Stimulated activated CD8-positive, alpha-beta memory T cell treated with anti-CD3 and anti-CD28 coated beads, Interleukin-7, amount 100 ng/mL, for 1 hour (primary cell): ENCODE data around the gene HES6.

Experiments used
- DNase-seq, 2 donors: peaks; one replicate each; pipeline ENCODE4 v3.0.0-alpha.2; 2020; ENCODE audit warnings: low read depth in 2 of 2

Gene HES6

DNA sequence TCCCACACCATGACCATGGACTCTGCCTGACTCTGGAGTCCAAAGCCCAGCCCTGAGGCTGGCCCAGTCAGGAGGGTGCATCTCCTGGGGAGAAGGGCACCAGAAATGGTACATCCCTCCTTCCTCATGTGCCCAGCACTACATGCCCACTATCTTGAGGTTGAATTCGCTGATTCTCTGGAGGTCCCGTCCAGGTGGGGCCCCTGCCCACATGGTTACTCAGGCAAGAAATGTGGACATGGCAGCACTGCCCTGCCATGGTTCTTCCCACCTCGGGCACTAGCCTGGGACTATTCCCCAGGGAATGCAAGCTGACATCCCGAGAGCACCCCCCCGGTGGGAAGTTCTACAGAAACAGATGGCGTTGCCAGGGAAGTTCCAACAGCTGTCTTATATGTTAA lies 15.3 kb upstream of the HES6 start:
- no peak for DNase-seq

DNA sequence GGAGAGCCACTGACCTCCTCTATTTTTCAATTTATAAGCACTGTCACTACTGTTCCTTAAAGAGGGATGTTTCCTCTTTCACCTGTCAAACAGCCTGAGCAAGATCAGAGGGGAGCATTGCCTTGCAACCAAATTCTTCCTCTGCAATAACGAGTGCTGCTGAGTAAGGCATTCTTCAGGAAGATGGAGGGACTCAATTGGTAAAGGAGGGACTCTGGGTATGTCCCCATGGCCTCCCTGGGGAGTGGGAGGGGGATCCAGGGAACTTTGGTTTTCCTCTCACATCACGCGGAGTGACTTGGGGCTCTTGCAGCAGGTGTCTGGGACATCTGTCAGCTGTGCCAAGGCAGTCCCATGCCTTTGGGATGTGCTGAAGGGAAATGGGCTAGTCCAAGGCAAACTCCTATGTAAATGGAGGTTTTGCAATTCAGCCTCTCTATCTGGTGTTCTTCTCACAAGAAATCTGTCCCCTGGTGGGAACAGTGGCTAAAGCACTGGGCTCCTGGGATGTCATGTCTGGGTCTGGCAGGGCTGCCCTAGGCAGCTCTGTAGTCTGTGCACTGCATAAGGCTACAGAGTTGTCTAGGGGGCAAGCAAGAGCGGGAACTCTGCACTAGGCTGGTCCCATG lies 14.4 kb upstream of the HES6 start:
- DNase-seq = no peak

DNA sequence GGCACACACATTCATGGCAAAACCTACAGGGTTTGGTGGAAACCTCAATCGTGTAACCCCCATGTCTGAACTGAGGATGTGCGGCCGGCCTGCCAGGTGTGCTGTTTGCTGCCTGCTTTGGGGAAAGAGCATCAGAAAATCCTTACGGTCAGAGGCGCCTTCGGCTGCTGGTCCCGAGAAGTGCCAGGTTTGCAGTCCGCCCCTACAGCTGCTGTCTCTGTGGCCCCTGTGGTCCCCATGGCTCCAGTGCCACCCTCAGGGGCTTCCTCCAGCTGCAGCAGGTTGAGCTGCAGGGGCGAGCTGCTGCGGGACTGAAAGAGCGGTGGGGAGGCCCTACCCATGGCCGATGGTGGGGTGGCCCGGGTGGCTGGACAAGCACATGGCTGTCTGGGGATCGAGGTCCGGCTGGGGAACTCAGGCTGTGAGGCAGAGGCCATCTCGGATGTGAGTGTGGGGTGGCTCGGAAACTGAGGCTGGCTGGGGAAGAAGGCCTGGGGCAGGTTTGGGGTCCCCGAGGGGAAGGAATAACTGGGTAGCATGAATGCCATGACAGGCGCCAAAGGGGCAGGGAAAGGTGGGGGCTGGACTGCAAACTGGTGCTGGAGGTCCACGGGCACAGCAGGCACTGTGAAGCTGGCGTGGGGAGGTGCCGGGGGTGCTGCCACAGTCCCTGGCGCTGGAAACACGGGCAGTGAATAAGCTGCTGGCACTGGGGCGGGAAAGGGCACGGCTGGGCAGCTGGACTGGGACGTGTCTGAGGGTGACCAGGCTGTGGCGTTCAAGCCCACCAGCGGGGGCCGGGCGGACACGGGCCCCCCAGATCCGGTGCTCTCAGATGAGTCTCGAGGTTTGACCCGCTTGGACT lies 13.2 kb upstream of the HES6 start:
- DNase-seq = no peak

DNA sequence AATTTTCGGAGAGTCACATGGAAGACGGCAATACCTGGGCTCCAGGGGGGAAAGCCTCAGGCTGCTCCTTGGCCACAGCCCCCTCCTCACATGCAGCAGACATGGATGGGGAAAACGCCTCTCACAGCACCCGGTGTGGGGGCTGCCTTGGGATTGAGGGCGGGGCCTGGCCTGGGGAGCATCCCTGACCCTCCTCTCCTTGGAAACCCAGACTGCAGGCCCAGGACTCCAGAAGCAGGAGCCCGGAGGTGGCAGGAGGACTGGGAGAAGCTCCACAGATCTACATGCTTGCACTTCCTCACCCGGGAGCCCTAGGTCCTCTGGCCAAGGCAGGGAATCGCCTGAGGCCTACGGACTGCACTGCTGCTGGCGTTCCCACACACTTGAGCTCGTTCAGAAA lies 12.1 kb upstream of the HES6 start:
- DNase-seq = no peak

DNA sequence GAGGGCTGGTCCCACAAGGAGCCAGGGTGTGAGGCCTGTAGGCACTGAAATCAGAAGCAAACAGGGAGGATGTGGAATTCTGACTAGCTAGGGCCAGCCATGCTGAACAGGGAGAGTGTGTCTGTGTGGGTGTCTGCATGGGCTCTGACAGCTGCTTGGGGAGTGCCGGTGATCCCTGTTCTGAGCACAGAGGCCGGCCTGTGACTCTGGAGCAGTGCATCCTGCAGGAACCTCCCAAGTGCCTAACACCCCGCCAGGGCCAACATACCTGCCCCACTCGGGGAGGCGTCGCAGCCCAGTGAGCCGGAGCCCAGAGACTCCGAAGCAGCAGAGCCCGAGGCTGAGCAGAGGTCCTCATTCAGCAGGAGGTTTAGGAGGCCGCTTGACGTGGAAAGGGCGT lies 11.5 kb upstream of the HES6 start:
- DNase-seq = no peak

DNA sequence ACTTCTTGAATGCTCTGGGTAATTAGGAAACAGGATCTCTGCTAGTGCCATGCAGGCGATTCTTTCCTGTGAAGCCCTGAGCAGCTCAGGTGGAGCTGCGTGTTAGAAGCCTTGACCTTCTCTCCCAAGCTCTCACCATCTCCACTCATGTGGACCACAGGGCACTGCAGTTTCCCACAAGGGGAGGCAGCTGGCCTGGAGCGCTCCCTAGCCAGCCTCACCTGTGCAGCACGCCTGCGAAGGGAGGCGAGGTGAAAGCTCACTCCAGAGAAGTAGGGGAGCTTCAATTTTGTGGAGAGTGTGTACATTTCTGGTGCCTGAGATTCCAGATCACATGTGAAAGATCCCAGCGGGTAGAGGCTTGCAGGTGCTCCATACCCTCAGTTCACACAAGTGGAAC lies 11.1 kb upstream of the HES6 start:
- no peak for DNase-seq

DNA sequence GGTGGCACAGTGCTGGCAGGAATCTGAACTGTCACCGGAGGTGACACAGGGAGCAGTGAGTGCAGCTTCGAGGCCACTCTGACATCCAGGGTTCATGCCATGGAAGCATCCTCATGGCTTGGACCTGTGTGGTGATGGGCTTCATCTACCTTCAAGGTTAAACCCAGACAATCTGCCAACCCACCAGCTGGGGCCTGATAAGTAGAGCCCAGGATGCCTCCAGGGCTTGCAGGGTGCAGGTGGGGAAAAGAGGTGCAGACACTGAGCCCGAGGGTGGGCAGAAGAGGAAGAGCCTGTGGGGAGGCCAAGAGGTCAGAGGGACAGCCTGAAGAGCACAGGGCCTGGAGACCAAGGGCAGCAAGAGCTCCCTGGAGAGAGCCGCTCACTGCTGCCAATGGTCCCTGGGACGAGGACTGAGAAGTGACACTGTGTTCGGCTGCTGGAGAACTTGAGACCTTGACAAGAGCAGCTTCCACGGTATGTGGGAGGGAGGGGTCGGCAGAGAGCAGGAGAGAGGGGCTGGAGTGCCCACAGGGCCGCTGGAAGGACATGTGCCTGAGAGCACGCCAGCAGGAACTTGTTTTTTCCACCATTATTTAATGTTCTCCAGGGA lies 8.1 kb upstream of the HES6 start:
- DNase-seq = no peak

DNA sequence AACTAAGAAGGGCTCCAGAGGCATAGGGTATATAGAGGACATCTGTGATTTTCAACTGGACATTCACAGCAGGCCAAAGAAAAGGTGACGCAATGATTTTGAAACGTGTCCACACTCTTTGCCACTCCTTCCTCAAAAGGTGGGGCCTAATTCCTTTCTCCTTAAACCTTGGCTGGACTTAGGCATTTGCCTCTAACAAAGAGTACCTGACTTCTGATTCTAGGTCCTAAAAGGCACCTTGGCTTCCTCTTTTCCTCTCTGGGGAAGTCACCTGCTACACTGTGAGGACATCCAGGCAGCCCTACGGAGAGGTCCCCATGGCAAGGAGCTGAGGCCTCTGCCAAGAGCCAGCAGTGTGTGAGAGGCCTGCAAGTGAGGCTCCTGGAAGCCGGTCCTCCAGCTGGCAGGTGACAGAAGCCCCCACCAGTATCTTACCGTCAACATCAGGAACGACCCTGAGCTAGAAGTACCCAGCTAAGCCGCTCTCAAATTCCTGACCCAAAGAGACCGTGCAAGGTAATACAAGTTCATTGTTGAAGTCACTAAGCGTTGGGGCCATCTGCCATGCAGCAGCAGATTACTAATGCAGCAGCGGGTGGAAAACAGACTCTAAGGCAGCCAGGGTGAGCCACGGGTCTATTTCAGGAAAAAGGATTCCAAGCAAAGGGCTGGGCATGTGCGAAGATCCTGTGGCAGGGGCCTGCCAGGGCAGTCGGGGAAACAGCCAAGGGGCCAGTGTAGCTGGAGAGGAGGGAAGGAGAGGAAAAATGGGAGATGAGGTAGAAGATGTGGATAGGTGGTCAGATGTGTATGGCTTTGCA lies 7.4 kb upstream of the HES6 start:
- no peak for DNase-seq

DNA sequence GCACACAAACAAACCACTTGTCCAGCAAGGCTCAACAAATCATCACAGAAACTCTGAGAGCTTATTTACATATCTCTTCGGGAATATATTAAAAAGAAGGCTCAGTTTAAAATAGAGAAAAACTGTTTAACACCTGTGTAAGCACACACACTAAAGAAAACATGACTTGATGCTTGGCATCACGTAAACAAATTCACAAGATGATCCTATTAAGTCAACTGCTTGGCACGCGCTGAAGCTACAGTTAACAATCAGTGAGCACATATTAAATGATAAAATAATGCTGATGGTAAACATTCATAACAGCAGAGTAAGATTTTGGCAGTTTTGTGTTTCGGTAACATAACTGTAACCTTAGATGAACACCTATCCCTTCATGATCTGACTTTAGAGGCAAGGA lies 4.3 kb upstream of the HES6 start:
- DNase-seq = no peak

DNA sequence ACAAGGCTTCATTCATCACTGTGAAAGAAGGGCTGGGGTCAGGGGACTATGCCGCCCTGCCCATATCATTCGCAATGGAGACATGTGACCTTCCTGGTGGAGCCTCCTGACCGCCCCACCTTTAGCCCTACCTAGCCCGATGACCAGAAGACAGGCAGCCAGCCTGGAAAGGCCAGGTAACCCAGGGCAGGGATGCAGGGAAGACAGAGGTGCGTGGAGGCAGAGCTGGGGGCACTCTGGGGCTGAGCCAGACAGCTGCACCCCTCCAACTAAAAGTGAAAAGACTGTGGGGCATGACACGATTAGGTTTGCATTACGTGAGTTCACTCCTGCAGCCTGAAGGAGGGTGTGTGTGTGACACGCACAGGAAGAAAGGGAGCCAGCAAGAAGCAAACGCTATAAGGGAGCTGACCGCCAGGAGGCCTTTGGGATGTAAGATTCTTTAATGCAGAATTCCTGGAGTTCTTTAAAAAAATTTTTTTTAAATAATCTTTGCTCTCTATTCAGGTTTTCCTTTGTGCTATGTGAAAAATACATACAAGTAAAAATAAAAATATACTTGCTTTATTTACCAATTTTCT lies 3.7 kb upstream of the HES6 start:
- no peak for DNase-seq

DNA sequence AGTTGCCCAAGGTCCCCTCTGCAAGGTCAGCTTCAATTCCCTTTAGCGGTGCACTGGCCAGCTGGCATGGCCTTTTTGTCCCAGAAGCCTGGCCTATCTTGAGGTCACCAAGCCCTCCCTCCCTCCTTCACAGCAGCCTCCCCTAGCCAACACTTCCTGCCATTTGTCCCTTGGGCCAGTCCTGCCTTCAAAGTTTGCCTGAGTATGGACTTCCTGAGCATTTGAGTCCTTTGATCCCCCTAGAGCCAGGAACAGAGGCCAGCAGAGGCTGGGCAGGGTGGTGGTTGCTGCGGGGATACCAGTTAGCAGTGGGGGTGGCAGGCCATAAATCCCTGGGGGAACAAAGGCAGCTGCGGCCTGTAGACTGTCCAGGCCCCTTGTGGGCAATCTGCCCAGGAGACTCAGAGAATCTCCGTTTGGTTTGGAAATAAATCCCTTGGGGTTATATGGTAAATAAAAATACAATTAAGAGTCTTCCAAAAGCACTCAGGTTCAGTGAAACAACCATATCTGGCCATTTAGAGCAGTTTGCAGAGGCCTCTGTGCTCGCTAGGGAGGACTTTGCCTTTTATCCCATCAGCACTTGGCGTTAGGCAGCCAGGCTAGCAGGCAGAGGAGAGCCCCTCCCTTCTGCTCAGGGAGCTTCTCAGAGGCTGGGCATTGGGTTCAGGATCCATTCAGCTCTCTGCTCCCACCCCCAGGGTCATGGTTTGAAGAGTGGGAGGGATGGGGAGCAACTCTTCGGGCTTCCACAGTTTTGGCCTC lies 3.1 kb upstream of the HES6 start:
- no peak for DNase-seq

DNA sequence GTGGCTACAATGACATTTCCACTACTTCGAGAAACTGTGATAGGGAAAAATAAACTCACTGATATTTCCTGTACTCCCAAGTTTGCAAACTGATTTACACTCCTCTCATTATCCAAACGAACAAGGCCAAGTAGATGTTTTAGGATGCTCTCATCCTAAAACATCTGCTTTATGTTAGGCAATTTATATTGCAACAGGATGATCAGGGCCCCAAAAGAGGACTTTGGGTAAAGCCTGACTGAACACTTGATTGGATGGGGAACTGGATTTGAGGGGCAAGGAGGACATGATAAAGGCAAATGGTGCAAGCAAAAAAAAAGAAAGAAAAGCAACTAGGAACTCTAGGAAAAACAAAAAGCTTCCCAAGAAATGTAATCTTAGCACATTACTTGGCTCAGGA lies 2.1 kb upstream of the HES6 start:
- no peak for DNase-seq

DNA sequence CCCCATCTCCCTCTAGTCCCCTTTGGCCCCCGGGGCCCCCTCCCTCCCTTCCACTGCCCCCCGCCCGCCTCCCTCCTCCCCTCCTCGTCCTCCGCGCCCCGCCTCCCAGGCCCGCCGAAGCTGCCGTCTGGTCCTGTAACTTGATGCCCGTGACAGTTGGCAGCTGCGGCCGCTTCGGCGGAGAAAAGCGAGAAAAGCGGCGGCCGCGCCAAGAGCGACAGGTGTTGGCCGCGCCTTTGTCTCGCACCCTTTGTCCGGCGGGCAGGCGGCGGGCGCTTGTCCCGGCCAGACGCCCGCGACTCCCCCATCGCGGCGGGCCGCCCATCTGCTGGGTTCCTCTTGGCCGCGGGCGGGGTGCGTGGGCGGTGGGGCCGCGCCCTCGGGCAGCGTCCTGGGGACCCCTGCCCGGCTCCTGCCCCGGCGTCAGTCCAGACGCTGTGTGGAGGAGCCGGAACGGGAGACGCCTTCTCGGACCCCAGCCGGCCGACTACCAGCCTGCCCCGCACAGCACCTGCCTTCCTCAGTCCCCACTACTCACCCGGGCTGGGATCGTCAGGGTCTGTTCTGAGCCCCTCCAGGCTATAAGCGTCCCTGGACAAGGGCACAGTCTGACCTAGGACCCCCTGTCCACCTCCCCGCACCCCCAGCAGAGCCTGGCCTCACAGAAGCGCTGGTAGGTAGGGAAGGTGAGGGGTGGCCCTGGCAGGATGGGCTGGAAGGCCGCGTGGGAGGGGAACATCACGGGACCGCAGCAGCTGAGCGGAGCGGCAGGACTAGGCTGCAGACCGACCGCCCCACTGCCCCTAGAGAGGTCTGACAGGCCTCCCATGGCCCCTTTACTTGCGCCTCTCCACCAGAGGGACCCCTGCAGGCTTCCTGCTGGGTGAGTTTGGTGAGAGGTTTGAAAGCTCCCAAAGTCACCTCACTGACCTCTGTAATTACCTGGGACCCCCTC lies 1.2 kb upstream of the HES6 start:
- DNase-seq = no peak

DNA sequence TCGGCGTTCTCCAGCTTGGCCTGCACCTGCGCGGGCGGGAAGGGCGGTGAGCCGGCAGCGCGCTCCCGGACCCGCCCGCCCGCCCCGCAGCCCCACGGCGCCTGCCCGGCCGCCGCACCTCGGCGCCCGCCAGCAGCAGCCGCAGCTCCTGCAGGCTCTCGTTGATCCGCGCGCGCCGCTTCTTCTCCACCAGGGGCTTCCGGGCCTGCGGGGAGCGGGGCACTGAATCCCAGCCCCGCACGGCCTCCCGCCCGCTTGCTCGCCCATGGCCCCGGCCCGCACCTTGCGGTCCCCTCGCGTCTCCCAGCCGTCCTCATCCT lies 335 bp downstream of the HES6 start:
- DNase-seq = no peak

DNA sequence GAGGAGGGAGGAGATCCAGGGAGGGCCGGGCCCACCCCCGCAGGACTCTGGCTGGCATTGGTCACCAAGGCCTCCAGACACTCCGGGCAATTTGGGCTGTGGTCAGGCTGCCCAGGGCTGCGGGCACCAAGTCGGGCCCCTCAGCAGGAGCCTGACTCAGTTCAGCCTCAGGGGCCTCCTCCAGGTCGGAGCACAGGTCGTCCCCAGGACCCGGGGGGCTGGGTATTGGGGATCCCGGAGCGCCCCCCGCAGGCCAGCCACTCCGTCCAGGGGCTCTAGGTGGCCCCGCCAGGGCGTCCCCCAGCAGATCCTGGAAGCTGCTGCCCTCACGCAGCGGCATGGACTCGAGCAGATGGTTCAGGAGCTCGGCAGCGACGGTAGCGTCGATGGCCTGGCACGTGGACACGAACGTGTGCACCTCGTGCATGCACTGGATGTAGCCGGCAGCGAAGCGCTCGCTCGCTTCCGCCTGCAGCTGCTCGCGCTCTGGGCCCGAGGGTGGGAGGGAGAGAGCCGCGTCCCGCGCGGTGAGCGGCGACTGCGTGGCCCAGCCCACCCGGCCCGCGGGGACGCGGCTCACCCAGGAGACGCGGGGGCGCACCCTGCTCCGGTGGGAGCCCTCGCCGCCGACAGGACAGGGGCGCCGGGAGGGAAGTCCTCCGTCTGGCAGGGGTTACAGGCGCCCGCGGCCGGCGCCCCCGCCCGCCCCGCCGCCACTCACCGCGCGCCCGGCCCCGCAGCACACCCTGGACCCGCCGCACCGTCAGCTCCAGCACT lies 884 bp downstream of the HES6 start:
- DNase-seq = no peak

DNA sequence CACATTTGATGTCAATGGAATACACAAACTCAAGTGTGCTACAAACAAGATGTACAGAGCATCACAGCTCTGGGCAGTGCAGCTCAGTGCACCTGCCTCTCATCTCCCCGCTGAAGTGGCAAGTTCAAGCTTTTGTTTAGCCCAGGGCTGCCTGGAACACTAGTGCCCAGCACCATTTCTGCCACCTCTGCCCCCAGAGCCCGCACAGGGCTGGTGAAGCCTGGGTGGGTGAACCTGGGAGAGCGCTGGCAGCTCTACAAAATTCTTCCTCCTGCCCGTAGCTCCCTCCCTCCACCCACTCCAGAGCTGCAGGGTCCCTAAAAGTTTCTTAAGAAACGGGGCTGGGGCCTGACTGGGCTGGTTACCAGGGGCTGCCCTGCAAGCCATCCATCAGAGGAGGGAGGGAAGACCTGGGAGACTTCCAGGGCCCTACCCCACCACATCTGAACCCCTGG lies 1.5 kb downstream of the HES6 start:
- no peak for DNase-seq

DNA sequence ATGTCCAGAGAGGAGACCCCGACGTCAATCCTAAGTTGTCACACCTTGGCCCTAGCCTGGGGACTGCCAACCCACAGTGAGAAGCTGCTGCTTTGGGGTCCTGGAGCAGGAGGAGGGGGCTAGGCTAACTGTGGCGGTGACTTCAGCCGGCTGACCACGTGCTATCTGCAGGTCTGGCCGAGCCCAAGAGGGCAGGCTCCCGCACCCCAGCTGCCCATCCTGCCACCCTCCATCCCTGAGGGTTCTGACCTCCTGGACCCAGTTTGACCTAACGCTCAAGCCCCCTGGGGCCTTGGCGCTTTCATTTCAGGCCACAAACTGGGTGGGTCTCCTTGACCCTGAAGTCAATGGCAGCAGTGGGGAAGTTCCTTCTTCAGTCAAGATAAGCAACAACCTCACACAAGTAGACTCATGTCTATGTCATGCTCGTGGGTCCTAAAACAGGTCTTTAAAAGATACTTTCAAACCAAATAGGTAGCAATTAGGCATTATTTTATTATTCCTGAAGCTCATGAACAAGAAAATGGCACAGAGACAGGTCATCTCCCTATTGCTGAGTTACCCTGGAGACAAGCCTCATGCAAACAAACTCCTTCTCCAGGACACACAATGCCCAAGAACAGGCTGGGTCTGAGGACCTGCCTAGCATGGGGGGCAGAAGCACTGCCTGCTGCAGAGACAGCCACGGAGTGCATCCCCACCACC lies 2.3 kb downstream of the HES6 start:
- DNase-seq = no peak

DNA sequence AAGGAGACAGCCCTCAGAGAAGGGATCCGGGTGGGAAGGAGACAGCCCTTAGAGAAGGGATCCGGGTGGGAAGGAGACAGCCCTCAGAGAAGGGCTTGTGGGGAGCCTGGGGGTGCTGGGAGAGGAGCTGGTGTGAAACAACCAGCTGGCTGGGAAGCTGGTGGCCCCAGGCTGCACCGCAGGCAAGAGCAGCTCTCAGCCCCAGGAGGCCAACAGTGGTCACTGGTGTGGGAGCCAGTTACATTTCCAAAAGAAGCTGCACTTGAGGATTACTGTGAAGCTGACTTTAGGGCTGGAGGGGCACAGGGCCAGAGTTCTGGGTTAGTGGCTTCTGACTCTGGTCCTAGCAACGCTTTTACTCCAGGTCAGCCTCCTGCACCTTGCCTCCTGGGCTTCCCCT lies 3.3 kb downstream of the HES6 start:
- no peak for DNase-seq

DNA sequence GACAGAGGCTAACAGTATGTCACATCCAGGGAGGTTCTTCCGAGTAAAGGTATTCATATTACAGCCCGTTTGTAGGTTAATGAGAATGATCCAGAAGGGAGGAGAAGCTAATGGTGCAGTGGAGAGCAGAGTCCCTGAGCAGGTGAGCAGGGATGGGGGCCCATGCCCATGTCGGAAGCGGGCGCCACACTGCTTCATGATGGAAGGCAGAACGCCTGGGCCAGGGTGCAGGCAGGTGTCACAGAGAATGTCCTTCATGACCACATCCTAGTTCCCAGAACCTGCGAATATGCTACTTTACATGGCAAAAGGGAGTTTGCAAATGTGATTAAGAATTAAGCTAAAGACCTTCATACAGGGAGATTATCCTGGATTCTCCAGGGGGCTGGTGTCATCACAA lies 4.0 kb downstream of the HES6 start:
- no peak for DNase-seq
